Right renal cortex interstitium (tissue), 3 donors: ENCODE results near the gene RHOC. TPM values are rescaled to one million over a fixed set of nuclear protein-coding genes. Genes with fewer than 3 reads are reported as not detected.

Source experiments
- DNase-seq, 3 donors: peaks; one replicate each; pipeline ENCODE4 v3.0.0-alpha.2; 2013; ENCODE audit warnings: low read depth in 3 of 3, low spot score in 2 of 3
- polyA plus RNA-seq, 3 donors: library from polyadenylated mRNA; unstranded; fragments of 120-200 nt; gene quantifications; one replicate each; pipeline ENCODE4 v1.2.1, GENCODE V29; 2013; ENCODE audit not compliant: insufficient read length in 3 of 3

The RHOC gene
- polyA plus RNA-seq, 3 donors, result 206 to 239 (median 228) TPM

DNA sequence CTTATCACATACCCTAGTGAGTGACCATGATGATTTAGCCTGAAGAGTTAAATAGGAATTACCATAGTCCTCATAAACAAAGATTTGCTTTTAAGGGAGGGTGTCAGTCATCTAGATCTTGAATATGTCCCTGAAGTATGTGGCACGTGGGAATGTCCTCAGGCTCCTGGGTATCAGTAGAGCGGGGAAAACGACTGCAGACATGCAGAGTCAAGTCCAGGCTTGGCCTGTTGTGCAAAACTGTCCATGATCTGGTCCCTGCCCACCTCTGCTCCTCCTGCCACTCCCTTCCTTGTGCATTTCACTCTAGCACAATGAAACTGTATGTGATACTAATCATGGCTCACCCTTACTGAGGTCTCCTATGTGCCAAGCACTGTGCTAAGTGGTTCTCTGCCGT is 19.6 kb downstream of the RHOC start:
- DNase-seq, result no peak

DNA sequence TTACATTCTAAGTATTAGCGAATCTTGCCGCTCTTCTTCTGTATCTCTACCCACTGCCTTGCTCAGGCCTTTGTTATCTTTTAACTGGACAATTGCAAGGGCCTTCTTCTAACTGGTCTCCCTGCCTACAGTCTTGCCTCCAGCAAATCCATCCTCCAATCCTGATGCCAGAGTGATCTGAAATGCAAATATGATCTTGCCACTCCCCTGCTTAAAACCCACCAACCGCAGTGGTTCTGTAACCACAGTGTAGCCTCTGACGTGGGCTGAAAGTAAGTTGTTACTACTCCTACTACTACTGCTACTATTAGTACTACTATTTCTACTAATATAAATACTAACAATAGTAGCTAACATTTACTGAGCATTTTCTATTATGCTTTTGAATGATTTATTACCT is 20.1 kb downstream of the RHOC start:
- no peak for DNase-seq

DNA sequence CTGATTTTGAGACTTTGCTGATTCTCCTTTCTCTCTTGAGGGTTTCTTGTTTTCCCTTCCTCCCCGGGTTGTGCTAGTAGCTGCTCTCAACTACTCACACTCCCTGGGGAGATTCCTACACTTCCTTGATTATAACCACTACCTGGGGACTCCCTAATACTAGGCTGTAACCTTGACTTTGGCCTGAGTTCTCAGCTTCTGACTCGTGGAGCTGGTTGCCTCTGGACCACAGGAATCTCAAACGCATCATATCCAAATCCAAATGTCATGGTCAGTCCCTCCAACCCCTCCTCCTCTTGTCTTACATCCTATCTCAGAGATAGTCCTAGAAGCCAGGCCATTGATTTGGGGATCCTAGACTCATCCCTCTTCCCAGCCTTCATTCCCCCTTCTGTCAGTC is 20.5 kb downstream of the RHOC start:
- DNase-seq, result no peak

DNA sequence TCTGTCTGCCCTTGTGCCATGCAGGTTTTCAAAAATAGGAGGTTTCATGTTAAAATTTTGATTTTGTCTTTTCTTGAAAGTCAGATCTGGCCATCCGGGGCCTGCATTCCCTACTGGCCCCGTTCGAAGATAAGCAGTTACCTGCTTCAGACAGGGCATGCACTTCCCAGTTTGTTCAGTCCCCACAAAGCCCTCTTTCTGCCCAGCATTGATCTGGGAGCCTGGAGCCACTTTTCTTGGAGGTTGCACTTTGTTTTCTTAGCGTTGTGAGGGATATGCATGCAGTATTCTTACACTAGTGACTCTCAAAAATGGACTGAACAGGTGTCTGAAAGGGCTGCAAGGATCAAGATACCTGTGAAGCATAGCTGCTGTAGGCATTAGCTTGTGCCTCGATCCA is 21.0 kb downstream of the RHOC start:
- no peak for DNase-seq

DNA sequence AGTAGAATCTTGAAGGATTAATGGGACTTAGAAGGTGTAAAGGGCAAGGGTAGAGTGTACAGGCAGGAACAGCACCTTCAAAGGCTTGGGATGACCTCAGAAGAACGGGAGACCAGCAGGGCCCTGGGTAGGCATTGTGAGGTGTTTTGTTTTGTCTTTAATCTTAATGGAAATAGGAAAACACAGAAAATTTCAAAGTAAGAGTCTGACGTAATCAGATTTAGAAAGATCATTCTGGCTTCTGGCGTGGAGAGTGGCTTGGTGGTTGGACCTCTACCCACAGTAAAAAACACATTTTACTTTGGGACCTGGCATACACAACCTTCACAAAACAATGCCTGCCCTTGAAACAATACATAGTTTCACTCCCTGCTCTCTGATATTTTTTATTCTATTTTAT is 28.3 kb downstream of the RHOC start:
- DNase-seq, result no peak

DNA sequence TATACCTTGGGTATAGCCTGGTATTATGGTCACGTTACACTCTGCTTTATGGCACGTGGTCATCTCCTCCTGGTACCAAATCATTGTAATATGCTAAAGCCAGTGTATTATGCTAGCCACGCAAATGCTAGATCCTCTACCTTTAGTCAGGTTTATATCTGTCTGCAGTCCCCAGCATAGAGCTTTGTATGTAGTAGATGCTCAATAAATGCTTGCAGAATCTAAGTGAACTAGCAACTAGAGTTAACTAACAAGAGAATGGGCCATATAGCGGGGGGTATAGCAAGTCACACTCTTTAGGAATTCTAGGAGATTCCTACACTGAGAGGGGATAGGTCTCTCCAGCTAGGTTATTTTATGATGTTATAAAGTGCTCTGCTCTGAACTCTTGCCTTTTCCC is 29.4 kb downstream of the RHOC start:
- no peak for DNase-seq

DNA sequence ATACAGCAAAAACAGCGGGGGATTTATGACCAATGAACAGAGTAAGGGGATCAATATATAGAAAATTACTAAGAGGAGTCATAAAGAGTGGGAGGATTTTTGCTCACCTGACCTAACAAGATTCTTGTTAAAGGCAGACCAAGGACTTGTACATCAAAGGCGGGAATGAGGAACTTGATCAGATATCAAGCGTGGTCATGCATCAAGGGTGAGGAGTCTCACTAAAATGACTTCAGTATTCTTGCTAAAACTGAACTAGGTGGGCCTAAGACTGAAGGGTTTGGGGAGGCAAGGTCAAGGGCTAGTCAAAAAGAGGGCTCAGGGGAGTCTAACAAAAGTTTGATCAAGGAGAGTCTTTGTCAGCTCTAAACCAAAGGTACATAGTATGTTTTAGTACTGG is 30.4 kb downstream of the RHOC start:
- DNase-seq, result no peak

DNA sequence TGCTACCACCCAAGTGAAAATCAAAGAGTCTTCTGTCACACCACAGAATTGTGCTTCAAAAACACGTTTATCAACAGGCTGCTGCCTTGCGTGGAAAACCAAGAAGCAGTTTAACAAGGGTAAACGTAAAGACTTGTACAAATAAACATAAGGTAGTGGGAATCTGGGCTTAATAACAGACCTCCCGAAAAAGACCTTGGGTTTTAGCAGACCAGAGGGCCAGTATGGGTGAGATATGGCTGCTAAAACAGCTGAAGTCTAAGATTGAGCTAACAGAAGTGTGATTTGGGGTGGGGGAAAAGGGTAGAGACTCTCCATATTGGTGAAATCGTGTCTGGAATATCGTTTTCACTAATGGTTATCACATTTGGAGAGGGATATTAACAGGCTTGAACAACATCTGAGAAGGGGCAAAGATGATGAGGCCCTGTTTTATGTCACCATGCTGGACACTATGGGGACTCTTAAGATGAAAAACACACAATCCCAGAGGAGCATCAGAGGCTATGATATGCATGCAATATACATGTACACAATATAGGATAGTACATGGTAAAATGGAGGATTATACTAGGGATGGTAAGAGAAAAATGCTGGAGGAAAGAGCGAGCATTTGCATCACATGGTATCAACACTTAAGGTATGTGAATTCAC is 31.1 kb downstream of the RHOC start:
- DNase-seq, result peak in 1 of 3 donors; percentile 16

DNA sequence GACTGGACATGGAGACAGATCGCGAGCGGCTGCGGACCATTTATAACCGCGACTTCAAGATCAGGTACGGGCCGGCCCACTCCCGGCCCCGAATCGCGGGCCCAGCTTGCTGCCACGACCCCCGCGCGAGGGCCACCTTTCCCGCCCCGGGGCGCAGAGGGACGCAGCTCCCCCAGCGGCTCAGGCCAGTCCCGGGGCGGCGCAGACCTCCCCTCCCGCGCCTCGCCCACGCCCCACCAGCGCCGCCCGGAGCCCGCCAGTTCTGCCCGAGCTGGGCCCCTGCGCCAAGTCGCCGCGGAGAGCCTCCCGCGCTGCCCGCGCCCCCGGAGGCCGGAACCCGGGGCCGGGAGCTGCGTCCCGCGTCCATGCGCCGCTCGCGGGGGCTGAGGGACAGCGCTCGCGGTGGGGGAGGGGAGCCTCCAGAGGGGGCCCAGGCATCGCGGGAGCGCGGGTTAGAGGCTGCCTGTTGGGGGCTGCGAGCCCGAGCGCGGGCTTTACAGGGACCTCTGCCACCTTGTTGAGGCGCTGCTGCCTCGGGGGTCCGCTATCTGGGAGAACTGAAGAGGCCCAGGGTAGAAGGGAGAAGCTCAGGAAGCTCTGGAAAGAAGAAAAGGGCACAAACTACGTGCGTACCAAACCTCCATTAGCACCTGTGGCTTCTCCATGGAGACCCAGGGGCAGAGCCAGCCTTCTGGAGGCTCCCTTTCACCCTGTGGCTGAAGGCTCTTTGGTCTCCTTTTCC is 31.8 kb downstream of the RHOC start:
- peak; percentile 30 to 41 (median 33) for DNase-seq

DNA sequence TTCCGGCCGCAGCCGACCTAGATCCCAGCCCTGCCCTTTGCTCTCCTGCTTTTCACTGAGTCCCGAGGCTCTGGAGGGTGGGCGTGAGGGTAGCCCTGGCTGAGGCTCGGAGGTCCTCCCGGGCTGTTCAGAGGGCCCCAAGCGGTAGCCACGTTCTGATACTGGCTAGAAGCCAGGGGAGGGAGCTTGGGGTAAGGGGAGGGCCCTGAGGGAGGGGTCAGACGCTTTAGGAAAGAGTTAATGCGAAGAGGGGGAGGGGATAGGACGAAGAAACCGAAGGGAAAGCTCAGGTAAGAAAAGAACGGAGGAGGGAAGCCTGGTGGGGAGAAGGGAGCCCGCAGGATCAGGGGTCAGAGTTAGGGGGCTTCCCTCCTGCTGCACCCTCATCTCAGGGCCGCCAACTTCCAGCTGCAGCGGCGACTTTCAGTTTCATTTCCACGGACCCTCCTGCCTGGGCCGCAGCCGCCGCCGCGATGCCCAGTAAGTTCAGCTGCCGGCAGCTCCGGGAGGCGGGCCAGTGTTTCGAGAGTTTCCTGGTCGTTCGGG is 32.4 kb downstream of the RHOC start, which contains the start of gene MOV10:
MOV10 (plus strand) TSS at position 220 of the 546 bp plus-strand sequence; CDS start at position 474, 254 bp downstream.
- DNase-seq, result peak; percentile 49 to 63 (median 60)

DNA sequence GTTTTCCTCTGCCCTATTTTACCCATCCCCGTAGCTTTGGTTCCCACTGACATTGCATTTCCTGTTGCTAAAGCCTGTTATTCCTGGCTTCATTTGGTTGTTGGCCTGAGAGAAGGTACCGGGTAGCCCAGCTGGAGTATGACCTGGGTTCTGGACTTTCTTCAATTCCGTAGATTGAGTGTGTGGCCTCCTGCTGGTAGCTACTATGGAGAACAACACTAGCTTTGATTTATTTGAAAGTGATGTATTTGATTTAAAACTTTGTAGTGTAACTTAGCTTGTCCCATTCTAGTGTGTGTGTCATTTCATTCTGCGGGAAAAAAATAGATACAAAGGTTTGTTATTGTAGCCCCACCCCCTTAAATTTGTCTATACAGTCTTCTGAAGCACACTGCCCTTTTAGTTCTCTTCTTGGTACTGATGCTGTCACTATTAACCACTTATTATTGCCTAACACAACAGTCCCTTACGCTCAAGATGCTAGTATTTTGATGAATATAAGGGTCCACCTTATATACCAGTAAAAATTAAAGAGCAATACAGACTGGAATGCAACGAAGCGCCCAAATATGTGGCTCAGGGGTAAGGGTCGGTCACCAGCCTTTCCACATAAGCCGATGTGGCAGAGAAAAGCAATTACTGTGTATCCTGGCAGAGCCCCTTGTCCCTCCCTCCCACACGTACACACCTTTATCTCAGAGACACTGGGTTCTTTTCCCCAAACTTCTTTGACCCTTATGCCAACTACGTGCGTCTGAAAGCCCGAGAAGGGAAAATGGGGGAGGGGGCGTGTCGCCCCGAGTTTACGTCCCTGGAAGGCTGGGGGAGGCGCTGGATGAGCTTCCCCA is 33.1 kb downstream of the RHOC start:
- DNase-seq, result peak; percentile 27 to 54 (median 43)

DNA sequence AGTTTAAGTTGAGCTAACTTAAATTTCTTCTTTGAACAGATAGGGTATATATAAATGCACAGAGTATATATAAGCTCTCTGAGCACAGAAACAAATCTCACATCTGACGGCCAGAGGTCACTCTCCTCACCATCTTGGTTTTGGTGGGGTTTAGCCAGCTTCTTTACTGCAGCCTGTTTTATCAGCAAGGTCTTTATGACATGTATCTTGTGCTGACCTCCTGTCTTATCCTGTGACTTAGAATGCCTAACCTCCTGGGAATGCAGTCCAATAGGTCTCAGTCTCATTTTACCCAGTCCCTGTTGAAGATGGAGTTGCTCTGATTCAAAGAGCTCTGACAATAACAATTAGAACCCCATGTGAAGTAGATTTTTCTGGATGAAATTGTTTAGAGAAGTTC is 34.1 kb downstream of the RHOC start:
- no peak for DNase-seq

DNA sequence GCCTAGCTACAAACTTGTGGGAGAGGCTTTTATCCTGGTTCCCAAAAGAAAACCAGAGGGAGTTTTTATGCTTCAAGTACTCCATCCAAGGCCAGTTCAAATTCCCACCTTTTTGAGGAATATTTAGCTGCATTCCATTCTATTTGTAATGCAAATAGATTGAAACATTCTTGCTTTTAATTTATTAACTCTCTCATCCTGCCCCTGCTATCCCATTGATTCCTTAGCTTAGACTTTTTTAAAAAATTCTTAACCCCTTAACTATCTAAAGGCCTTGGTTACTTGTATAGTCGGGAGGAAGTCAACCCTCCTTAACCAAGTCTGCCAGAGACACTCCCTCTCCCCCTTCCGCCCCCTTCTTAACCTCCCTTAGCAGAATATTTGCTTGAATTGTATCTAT is 34.9 kb downstream of the RHOC start:
- no peak for DNase-seq

DNA sequence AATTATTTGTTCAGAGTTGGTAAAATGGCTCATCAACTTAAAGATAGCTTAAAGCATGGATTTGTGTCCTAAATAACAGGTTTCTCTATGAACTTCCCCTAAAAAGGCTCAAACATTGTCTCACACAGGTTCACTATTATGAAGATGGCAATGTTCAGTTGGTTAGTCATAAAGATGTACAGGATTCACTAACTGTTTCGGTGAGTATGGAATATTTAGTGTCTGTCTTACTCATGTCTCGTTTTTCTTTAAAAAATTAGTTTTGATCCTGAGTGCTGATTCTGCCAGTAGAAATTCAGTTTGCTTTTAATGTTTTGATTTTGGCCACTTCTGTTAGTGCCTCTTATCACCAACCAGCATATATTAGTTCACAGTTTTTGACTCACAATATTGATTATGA is 40.0 kb downstream of the RHOC start:
- DNase-seq, result no peak

DNA sequence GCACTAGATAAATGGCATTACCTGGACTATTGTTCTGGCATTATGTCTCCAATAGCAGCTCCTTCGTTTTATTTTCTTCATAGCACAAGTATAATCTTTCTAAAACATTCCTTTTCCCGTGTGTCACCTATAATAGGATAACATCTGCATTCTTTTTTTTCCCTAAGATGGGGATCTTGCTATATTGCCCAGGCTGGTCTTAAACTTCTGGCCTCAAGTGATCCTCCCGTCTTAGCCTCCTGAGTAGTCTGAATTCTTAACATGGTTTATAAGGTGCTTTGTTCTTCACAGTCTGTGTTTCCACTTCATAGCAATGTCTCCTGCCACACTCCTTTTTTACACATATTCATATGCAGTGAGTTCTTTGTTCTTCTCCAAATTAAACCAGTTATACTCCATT is 41.1 kb downstream of the RHOC start:
- no peak for DNase-seq

DNA sequence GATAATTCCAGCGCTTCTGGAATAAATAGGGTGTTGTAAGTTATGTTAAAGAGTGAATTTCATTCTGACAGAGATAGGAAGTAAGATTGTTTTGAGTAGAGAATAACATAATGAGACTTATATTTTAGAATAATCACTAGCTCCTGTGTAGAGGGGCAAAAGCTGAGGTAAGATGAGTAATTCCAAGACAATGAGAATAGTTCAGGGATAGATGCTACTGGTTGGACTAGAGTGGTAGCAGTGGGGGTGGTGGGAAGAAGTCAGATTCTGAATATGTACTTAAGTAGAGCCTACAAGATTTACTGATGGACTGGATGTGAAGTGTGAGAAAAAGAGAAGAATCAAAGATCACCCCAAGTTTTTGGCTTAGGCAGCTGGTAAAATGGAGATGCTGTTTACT is 55.7 kb downstream of the RHOC start:
- DNase-seq, result no peak

Other genes starting within 250 kb of the RHOC start
- gene WNT2B, start 198.2 kb downstream of the RHOC start, polyA plus RNA-seq, result 1 to 10 TPM; 1.8 to 1.9 (median 1.8) TPM
- 10 to 100 TPM; 27.2 to 31.1 (median 29.1) TPM for gene ST7L, start 88.0 kb downstream of the RHOC start, polyA plus RNA-seq
- gene CAPZA1, start 87.3 kb downstream of the RHOC start, polyA plus RNA-seq, result 100 to 1,000 TPM; 131 to 141 (median 135) TPM
- 10 to 100 TPM; 63.9 to 64.9 (median 64.8) TPM for gene MOV10, start 32.5 kb downstream of the RHOC start, polyA plus RNA-seq
- gene PPM1J, start 8.2 kb upstream of the RHOC start, polyA plus RNA-seq, result 1 to 10 TPM in 1 of 3 donors, under 1 TPM in 2; 0.71 to 1.1 (median 0.93) TPM
- gene SLC16A1, start 249.1 kb upstream of the RHOC start, polyA plus RNA-seq, result 10 to 100 TPM; 57.2 to 60.5 (median 59.9) TPM